Stimulated activated naive CD8-positive, alpha-beta T cell treated with anti-CD3 and anti-CD28 coated beads, Interleukin-15, Interleukin-2, amounts not matched to agents 100 U/mL and 50 U/mL, for 24 hours (primary cell): ENCODE measurements around the gene WNT9B.
"Not testable (repeated sequence)": the region's sequence is repeated elsewhere in the genome, so short reads cannot be mapped to it uniquely, and the experiment has no call there.

Experiments
- ATAC-seq: fragments of 150-1000 bp; cut with Tn5 transposase; one replicate; pipeline ENCODE4 v1.10.0; 2021
- DNase-seq: peaks from one replicate; pipeline ENCODE4 v3.0.0; 2021

The WNT9B gene

GRCh38 chr17:46821482-46822387, 29.6 kb upstream of the WNT9B start:
- ATAC-seq (no peak), DNase-seq (no peak)

GRCh38 chr17:46822388-46822921, 28.9 kb upstream of the WNT9B start:
- ATAC-seq (no peak), DNase-seq (peak; percentile 68)

- ATAC-seq (no peak), DNase-seq (no peak)
Measured at GRCh38 chr17:46823657-46824056, 27.7 kb upstream of the WNT9B start.

- no peak for ATAC-seq
- DNase-seq = no peak
Measured at GRCh38 chr17:46826116-46826515, 25.3 kb upstream of the WNT9B start.

- DNase-seq (no peak), ATAC-seq (no peak)
Measured at GRCh38 chr17:46827274-46827673, 24.1 kb upstream of the WNT9B start.

GRCh38 chr17:46831573-46832330, 19.6 kb upstream of the WNT9B start:
- ATAC-seq (no peak), DNase-seq (no peak)

- ATAC-seq = no peak
- no peak for DNase-seq
Measured at GRCh38 chr17:46832331-46832821, 19.0 kb upstream of the WNT9B start.

GRCh38 chr17:46832945-46833839, 18.2 kb upstream of the WNT9B start:
- ATAC-seq (no peak), DNase-seq (no peak)

GRCh38 chr17:46833840-46834208, 17.6 kb upstream of the WNT9B start:
- DNase-seq = no peak

GRCh38 chr17:46834846-46835245, 16.5 kb upstream of the WNT9B start:
- no peak for DNase-seq

More at GRCh38 chr17:46833840-46834208, 17.6 kb upstream of the WNT9B start:
- no peak for ATAC-seq

GRCh38 chr17:46836500-46836899, 14.9 kb upstream of the WNT9B start:
- DNase-seq (no peak), ATAC-seq (no peak)

More at GRCh38 chr17:46834846-46835245, 16.5 kb upstream of the WNT9B start:
- no peak for ATAC-seq

- DNase-seq (no peak), ATAC-seq (no peak)
Measured at GRCh38 chr17:46837521-46837920, 13.9 kb upstream of the WNT9B start.

- DNase-seq = no peak
- no peak for ATAC-seq
Measured at GRCh38 chr17:46839211-46839610, 12.2 kb upstream of the WNT9B start.

GRCh38 chr17:46840596-46840995, 10.8 kb upstream of the WNT9B start:
- not testable (repeated sequence) for DNase-seq, ATAC-seq

- ATAC-seq (peak; percentile 32), DNase-seq (peak; percentile 52)
Measured at GRCh38 chr17:46841561-46842379, 9.6 kb upstream of the WNT9B start.

- ATAC-seq (no peak), DNase-seq (no peak)
Measured at GRCh38 chr17:46842835-46843234, 8.5 kb upstream of the WNT9B start.

GRCh38 chr17:46847204-46848191, 3.9 kb upstream of the WNT9B start:
- ATAC-seq = peak; percentile 8

GRCh38 chr17:46848534-46848933, 2.8 kb upstream of the WNT9B start:
- no peak for ATAC-seq
- DNase-seq = no peak

More at GRCh38 chr17:46847204-46848191, 3.9 kb upstream of the WNT9B start:
- no peak for DNase-seq

GRCh38 chr17:46850688-46851028, 725 bp upstream of the WNT9B start:
- DNase-seq = no peak

More at GRCh38 chr17:46850688-46851028, 725 bp upstream of the WNT9B start:
- ATAC-seq = no peak
